Hair follicle dermal papilla cell (primary cell): ENCODE measurements around the gene ZMAT1. TPM values are rescaled to one million over a fixed set of nuclear protein-coding genes. Genes with fewer than 3 reads are reported as not detected.

ENCODE experiments used
- small RNA-seq: library from RNA; depleted of rRNA; stranded (forward); fragments of <200 nt; gene quantifications from one replicate; pipeline ENCODE3, GENCODE V24; 2012
- total RNA-seq: library from RNA; depleted of rRNA; stranded (reverse); fragments of >200 nt; gene quantifications from 2 replicates; pipeline ENCODE4 v1.2.3, GENCODE V29; 2012

ZMAT1 gene
- total RNA-seq: 0.61 and 1.6 TPM in 2 replicates

GRCh38 chrX:101931488-101932248 is at the start of gene ZMAT1:
Gene ZMAT1, minus strand, starts transcription at chrX:101932027. Its CDS starts 19 bp downstream, at chrX:101932008.

Small RNA genes within 50 kb of the gene (small RNA-seq; reads per million reads assigned to genes)
- gene RNU6-345P: not detected

Other genes starting within 250 kb of the ZMAT1 start
- 0.65 and 0.73 TPM in 2 replicates for gene TCEAL2, start 193.7 kb upstream of the ZMAT1 start, total RNA-seq
- gene TCEAL6, start 210.5 kb upstream of the ZMAT1 start, total RNA-seq: not detected in 2 replicates
- 0.32 TPM in 1 of 2 replicates, not detected in the other for gene BEX5, start 223.9 kb upstream of the ZMAT1 start, total RNA-seq